NOMO-1 (cell line): ENCODE measurements around the gene SPRYD3.
"Not testable (repeated sequence)": the region's sequence is repeated elsewhere in the genome, so short reads cannot be mapped to it uniquely, and the experiment has no call there.

Source experiments
- DNase-seq, 2 experiments: peaks; one replicate each; lab custom pipeline; 2025; ENCODE audit not compliant: unreplicated experiment in 2 of 2; lab: John Stamatoyannopoulos, UW

The SPRYD3 gene

DNA sequence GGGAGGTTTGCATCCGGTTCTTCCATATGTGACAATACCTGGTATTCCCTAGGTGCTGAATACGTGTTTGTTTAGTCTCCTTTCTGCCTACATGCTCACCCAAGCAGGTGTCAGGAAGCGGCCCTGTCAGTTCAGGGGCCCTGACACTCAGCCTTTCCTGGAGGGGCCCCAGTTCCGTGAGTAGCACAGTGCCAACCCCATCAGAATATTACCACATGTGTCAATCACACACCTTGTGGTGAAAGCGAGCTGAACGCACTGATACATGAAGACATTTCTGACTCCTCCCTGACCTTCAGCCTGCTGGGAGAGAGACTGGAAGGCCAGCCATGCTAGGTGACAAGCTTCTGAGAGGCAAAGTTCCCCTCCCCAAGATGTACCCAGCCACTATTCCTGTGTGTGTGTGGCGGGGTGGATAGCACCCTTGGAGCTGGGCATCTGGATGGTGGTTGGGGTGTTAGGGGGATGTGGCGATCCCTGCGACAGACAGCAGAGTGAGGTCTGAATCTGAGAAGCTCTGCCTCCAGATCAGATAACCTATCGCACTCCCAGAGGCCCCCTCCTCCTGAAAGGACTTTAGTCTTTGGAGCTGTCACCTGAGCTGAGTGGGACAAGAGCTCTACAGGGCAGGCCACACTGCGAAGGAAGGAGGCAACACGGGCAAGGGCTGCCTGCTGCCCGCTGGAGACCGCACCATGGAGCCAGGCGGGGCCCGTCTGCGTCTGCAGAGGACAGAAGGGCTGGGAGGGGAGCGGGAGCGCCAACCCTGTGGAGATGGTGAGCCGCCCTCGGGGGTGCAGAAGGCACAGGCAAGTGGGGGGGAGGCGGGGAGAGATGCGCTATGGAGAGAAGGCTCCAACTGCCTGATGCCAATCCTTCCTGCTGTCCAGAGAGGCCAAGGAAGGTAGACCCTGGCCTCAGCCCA is 24.0 kb upstream of the SPRYD3 start, which contains the start of gene SOAT2:
Gene SOAT2 (plus strand): TSS at position 604 of the 925 bp plus-strand sequence. CDS start 92 bp downstream, at position 696.
- no peak for DNase-seq

GRCh38 chr12:53101931-53102781 is 23.0 kb upstream of the SPRYD3 start:
- peak in 1 of 2 experiments; percentile 5 for DNase-seq

- DNase-seq: no peak
These were observed 22.1 kb upstream of the SPRYD3 start for GRCh38 chr12:53101266-53101665.

DNA sequence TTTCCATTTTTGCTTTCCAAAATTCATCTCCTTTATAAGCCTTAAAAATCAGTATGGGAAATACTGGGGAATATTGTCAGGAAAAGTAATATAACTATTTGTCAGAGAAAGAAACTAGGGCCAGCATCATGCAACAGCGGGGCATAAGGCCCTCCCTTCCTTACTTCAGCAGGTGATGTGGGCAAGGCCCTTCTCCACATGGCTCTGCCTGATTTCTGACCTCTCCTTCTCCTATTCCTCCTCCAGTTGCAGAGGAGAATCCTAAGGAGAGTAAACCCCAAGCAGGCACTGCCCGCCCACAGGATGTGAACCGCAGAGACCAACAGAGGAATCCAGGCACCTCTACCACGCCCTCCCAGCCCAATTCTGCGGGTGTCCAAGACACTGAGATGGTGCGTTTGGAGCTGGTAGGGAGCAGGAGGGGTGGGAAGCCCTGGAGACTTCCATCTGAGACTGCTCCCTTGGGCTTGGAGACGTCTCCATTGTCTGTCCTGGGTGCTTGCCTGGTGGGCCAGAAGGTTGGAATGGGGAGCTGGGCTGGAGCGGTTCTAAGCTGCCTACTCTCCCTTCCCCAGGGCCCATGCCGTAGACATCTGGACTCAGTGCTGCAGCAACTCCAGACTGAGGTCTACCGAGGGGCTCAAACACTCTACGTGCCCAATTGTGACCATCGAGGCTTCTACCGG is 21.4 kb upstream of the SPRYD3 start:
- DNase-seq: no peak

- peak; percentile 78 to 85 for DNase-seq
These were observed 20.1 kb upstream of the SPRYD3 start for GRCh38 chr12:53099071-53099882.

GRCh38 chr12:53098354-53098981 is 19.3 kb upstream of the SPRYD3 start:
- no peak for DNase-seq

DNA sequence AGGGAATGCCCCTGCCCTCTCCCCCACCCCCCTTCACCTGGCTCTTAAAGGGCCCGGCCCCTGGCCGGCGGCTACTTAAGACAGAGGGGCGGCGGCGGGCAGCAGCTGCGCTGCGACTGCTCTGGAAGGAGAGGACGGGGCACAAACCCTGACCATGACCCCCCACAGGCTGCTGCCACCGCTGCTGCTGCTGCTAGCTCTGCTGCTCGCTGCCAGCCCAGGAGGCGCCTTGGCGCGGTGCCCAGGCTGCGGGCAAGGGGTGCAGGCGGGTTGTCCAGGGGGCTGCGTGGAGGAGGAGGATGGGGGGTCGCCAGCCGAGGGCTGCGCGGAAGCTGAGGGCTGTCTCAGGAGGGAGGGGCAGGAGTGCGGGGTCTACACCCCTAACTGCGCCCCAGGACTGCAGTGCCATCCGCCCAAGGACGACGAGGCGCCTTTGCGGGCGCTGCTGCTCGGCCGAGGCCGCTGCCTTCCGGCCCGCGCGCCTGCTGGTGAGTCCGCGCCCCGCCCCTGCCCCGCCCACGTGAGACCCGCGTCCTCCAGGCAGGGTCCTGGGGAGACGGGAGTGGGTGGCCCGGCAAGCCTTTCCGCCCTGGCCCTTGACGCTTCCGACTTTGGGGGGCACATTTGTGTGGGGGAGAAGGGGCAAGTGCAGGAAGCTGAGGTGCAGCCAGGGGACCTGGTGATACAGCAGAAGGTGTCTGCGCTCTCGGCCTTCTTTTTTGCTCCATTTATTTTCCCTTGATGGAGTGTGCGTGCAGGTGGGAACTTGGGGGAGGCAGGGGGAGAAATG is 18.6 kb upstream of the SPRYD3 start, which contains the start of gene IGFBP6:
Gene IGFBP6 (plus strand): TSS at position 104 of the 790 bp plus-strand sequence. CDS start 51 bp downstream, at position 155.
- DNase-seq: peak; percentile 25

- DNase-seq: no peak
These were observed 18.0 kb upstream of the SPRYD3 start for GRCh38 chr12:53097207-53097563.

DNA sequence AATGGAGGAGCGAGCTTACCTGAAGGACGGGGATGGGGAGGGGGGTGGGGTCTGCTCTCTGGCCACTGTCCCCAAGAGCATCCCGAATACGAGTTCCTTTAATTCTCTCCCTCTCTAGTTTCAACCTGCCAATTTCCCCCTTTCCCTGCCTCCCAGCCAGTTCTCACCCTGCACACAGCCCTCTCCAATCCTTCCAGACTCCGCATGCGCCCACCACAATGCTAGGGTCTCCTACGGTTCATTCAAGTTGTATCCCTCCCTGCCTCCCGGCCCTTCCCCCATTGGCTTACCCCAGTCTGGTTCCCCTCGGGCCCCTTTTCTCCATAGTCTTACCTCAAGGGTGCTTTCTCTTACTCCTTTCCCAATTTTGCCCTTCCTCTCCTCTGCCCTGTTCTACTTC is 17.6 kb upstream of the SPRYD3 start:
- no peak for DNase-seq

DNA sequence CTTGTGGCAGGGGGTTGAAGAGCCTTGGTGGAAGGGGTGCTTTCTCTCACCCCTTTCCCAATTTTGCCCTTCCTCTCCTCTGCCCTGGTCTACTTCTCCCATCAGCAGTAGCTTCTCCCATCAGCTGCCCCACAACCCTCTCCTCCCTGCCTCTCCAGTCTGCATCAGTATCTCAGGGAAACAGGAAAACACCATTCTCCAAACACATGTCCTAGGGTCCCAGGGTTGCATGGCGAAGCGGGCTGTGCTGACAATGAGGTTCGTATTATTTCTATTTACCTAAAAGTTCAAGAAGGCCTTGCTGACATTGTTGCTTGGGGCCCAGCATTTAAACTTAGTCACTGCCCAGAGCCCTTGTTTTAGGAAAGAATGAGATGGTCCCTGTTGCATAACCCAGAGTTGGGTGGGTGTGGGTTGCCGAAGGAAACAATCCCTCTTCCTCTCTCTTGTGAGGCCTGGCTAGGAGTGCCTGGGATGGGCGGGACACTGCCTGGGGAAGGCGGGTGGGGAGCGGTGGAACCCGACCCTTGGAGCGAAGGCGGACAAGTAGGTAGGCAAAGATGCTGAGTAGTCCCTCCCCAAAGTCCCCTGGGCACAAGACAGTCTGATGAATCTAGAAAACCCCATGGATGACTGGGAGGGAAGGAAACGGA is 17.0 kb upstream of the SPRYD3 start:
- no peak for DNase-seq

DNA sequence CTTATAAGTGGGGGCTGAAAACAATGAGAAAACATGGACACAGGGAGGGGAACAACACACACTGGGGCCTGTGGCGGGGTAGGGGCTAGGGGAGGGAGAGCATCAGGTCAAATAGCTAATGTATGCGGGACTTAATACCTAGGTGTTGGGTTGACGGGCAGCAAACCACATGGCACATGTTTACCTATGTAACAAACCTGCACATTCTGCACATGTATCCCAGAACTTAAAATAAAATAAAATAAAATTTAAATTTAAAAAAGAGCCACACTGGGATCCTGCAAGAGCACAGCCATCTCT is 16.4 kb upstream of the SPRYD3 start:
- DNase-seq: not testable (repeated sequence)

- DNase-seq: not testable (repeated sequence)
These were observed 15.8 kb upstream of the SPRYD3 start for GRCh38 chr12:53094796-53095595.

GRCh38 chr12:53094394-53094787 is 15.2 kb upstream of the SPRYD3 start:
- no peak for DNase-seq

DNA sequence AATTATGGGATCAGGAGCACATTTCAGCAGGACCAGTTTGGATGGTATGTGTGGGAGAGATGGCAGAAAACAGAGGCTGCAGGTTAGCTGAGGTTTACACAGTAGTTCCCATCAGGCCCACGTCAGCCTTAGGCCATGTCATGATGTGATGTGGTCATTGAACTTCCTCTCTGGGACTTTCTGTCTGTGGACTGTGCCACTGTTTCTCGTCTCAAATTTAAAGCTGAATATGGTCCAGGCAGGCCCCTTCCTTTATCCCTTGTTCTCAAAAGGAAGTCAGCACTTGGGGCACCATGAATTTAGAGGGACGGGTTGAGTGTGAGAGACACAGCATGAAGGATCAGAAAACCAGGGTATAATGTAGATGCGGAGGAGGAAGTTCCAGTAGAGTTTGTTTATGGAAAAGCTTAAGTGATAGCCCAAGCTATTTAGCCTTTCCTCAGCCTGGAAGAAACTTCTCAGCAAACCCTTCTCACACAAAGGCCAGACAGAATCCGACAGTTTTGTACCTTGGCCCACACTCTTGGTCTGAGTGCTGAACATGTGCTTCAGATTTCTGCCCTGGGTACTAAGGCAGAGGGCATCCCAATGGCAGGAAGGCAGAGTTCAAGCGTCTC is 14.7 kb upstream of the SPRYD3 start:
- peak; percentile 22 to 69 for DNase-seq

- DNase-seq: no peak
These were observed 12.6 kb upstream of the SPRYD3 start for GRCh38 chr12:53091756-53092155.

GRCh38 chr12:53090554-53090953 is 11.4 kb upstream of the SPRYD3 start:
- DNase-seq: no peak

DNA sequence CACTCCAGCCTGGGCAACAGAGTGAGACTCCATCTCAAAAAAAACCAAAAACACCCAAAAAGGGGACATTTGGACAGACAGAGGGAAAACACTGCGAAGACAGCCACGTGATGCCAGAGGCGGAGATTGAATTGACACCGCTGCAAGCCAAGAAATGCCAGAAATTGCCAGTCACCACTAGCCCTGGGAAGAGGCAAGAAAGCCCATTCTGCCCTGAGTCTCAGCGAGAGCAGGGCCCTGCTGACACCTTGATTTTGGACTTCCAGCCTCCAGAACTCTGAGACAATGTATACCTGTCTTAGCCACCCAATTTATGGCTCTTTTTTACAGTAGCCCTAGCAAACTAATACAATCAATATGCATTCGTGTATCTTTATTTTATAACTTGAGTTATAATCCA is 10.9 kb upstream of the SPRYD3 start:
- DNase-seq: no peak
